HFF-Myc (cell line): ENCODE results near the gene SPEG.

Experiments
- DNase-seq: peaks from one replicate; pipeline ENCODE4 v3.0.0-alpha.2; 2011; ENCODE audit warnings: low read depth; ENCODE audit errors: extremely low read depth
- H3K4me3 ChIP-seq: replicated peaks from 2 replicates; pipeline ENCODE4 v1.5.1; 2011; ENCODE audit warnings: low read depth, mild to moderate bottlenecking, control low read depth, low read length
- CTCF ChIP-seq: IDR thresholded peaks from 2 replicates; pipeline ENCODE4 v1.5.1; 2012; ENCODE audit warnings: mild to moderate bottlenecking, low read depth, low read length, control low read depth; ENCODE audit errors: missing control alignments

SPEG gene

GRCh38 chr2:219437690-219438206 lies 3.1 kb downstream of the SPEG start:
- no peak overlapping the region for H3K4me3 ChIP-seq
- no peak for DNase-seq
- TF ChIP-seq CTCF, result no peak

GRCh38 chr2:219438453-219438852 lies 3.8 kb downstream of the SPEG start:
- TF ChIP-seq CTCF, result no peak
- no peak for DNase-seq
- H3K4me3 ChIP-seq, result no peak overlapping the region

DNA sequence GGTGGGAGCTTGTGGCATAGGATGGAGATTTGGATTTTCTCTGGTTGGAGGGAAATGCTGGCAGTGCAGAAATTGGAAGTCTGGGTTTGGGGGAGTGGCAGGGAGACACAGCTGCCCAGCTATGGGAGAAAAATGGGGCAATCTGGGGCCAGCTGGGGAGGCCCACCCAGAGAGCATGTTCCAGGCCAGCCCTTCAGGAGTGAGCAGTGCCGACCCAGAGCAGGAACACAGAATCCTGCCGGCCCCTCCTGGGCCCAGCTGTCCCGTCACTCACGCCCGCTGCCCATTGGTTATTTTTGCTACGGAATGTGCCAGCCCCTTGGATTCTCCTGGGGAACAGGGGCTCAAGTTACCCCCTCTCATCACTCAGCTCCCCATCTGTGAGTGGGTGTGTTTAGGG lies 4.9 kb downstream of the SPEG start:
- no peak overlapping the region for H3K4me3 ChIP-seq
- no peak for DNase-seq

DNA sequence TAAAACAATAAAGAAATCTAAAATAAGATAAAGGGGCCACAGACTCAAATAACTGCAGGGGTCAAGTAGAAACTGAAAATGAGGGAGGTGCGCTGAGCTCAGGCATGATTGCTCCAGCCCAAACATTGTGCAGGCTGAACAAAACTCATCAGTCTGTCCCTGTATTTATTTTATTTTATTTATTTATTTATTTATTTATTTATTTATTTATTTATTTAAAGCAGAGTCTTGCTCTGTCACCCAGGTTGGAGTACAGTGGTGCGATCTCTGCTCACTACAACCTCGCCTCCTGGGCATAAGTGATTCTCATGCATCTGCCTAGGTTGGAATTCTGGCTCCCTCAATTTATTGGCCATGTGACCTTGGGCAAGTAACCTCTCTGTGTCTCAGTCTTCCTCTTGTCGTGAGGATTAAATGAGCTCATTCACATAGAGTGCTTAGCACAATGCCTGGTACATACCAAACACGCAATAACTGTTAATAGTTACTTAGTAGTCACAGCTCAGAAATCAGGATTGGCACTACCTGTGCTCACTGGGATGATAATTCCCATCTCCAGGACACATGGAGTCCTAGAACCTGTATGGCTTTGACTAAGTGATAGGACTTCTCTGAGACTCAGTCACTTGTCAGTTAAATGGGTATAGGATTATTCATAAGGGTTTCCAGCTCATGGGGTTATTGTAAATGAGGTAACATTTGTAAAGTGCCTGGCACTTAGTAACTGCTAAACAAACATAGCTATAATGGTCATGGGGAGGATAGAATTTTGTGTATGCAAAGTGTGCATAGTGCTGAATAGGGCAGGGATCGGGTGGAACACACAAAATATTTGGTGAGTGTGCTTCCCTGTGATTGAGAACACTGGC lies 6.0 kb downstream of the SPEG start:
- no peak for TF ChIP-seq CTCF
- no peak overlapping the region for H3K4me3 ChIP-seq
- DNase-seq, result no peak

More for the DNA sequence above, 4.9 kb downstream of the SPEG start:
- TF ChIP-seq CTCF, result no peak

DNA sequence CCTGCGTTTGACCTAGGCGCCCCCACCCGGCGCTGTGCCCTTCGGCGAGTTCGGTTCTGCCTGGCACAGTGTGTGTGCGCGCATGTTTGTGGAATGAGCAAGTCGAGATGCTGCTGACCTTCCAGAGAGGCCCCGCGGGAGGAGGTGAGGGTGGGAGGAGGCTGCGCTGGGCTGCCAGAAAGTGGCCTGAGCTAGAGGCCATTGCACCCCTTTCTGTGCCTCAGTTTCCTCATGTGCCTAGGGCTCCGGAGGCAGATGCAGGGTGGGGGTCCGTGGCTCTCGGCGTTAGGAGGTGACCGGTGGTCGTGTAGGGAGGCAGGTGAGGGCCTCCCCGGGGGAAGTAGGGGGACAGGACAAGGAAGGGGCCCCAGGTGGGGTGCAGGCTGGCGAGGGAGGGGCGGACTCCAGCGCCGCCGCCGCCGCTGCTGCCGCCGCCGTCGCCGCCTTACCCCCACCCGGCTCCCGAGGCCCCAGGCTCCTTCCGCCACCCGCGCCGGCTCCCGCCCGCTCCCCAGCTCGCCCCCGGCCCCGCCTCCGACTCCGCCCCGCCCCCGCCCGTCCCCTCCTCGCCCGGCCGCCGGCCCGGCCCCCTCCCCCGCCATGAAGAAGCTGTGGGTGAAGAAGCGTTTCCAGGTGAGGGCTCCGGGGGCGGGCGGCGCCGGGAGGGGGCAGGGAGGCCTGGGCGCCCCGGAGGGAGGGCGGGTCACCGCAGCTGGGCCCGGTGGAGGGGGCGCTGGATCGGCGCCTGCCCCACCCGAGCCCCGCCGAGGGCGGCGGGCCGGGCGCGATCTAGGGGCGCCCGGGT lies 7.0 kb downstream of the SPEG start:
- DNase-seq, result no peak
- no peak for TF ChIP-seq CTCF
- H3K4me3 ChIP-seq, result peak overlapping the region; percentile 38

GRCh38 chr2:219442256-219443015 lies 7.8 kb downstream of the SPEG start:
- TF ChIP-seq CTCF, result no peak
- no peak for DNase-seq
- H3K4me3 ChIP-seq, result peak overlapping the region; percentile 38
